Type B pancreatic cell (in vitro differentiated cells): Measurements from ENCODE around the gene SPNS1. TPM values are rescaled to one million over a fixed set of nuclear protein-coding genes. Genes with fewer than 3 reads are reported as not detected.

Experiments used
- DNase-seq: peaks from one replicate; pipeline ENCODE4 v3.0.0; 2021; ENCODE audit warnings: mixed read lengths; ENCODE audit not compliant: unreplicated experiment; ENCODE audit errors: extremely low spot score
- H3K27ac Mint-ChIP-seq: 2 replicates; pipeline ENCODE4 v1.8.0; 2021; ENCODE audit warnings: mild to moderate bottlenecking, mixed read lengths
- H3K27me3 Mint-ChIP-seq: 2 replicates; pipeline ENCODE4 v1.8.0; 2021; ENCODE audit warnings: mixed read lengths
- H3K36me3 Mint-ChIP-seq: 2 replicates; pipeline ENCODE4 v1.8.0; 2021; ENCODE audit warnings: mixed read lengths
- H3K4me1 Mint-ChIP-seq: one replicate; pipeline ENCODE4 v1.8.0; 2021; ENCODE audit warnings: mixed read lengths; ENCODE audit not compliant: unreplicated experiment
- H3K4me3 Mint-ChIP-seq: 2 replicates; pipeline ENCODE4 v1.8.0; 2021; ENCODE audit warnings: mild to moderate bottlenecking, mixed read lengths
- H3K9me3 Mint-ChIP-seq: 2 replicates; pipeline ENCODE4 v1.8.0; 2021; ENCODE audit warnings: mixed read lengths
- total RNA-seq: library from RNA; stranded (reverse); gene quantifications from 2 replicates; pipeline ENCODE4 v1.2.1, GENCODE V29; 2021; ENCODE audit warnings: low replicate concordance
- TF ChIP-seq, protein P1 (sequence below): fragments of 200-600 bp; sonication (generic); conservative IDR thresholded peaks from 2 replicates; pipeline ENCODE4 v1.5.0; 2021; ENCODE audit warnings: antibody characterized with exemption, mild to moderate bottlenecking

Gene SPNS1
- total RNA-seq, 1 donor from 2014 or later: 54.5 TPM

DNA sequence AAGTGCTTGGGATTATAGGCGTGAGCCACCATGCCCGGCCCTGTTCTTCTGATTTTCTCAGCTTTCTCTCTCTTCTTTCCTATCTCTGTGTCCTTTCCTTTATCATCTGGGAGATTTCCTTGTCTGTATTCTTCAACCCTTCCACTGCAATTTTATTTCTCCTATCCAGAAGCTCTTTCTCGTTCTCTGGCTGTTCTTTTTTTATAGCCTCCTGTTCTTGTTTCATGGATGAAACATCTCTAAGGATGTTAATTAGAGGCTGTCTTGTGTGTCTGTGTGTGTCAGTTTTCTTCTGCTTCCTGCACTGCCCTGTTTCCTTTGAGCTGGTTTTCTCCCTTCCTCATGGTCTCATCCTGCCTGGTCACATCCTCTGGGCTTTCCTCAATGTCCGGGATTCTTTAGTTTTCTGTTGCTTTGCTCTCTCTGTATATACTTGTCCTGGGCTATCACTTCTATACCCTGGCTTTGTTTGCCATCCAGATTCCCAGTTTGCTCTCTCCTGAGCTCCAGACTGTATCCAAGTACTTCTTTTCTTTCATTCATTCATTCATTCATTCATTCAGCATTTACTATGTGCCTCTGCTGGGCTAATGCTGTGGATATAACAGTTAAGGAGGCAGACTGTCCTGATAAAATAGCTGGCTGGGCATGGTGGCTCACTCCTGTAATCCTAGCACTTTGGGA is 12.7 kb downstream of the SPNS1 start:
- Mint-ChIP-seq H3K4me3 (no peak overlapping the region), H3K27me3 (no peaks in the 10 kb centered on the region), H3K27ac (no peak overlapping the region), H3K36me3 (peaks cover 18% of the 10 kb centered on the region), H3K4me1 (no peaks in the 10 kb centered on the region), H3K9me3 (peaks cover 4% of the 10 kb centered on the region)
- DNase-seq: no peak
- TF ChIP-seq, protein P1, sequence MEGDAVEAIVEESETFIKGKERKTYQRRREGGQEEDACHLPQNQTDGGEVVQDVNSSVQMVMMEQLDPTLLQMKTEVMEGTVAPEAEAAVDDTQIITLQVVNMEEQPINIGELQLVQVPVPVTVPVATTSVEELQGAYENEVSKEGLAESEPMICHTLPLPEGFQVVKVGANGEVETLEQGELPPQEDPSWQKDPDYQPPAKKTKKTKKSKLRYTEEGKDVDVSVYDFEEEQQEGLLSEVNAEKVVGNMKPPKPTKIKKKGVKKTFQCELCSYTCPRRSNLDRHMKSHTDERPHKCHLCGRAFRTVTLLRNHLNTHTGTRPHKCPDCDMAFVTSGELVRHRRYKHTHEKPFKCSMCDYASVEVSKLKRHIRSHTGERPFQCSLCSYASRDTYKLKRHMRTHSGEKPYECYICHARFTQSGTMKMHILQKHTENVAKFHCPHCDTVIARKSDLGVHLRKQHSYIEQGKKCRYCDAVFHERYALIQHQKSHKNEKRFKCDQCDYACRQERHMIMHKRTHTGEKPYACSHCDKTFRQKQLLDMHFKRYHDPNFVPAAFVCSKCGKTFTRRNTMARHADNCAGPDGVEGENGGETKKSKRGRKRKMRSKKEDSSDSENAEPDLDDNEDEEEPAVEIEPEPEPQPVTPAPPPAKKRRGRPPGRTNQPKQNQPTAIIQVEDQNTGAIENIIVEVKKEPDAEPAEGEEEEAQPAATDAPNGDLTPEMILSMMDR: no peak

DNA sequence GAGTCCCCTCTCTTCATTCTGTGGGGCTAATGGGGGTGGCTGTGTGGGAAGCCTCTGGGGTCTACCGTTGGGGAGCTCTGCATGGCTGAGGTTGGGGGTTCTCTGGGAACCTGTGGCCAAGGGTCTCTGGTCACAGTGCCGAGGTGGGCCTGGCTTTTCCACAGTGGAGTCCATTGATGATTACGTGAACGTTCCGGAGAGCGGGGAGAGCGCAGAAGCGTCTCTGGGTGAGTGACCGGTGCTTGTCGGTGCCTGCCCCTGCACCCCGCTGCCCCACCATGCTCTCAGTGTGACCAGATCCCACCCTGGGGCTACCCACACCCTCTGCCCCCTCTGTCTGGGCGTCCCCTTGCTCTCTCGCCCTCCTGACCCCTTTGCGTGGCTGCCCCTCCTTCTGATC is 14.8 kb downstream of the SPNS1 start:
- H3K27ac Mint-ChIP-seq: no peak overlapping the region
- H3K27me3 Mint-ChIP-seq: no peaks in the 10 kb centered on the region
- no peak overlapping the region for H3K4me3 Mint-ChIP-seq
- TF ChIP-seq, protein P1: no peak
- peaks cover 4% of the 10 kb centered on the region for H3K9me3 Mint-ChIP-seq
- H3K36me3 Mint-ChIP-seq: peaks cover 8% of the 10 kb centered on the region
- H3K4me1 Mint-ChIP-seq: no peaks in the 10 kb centered on the region
- no peak for DNase-seq

DNA sequence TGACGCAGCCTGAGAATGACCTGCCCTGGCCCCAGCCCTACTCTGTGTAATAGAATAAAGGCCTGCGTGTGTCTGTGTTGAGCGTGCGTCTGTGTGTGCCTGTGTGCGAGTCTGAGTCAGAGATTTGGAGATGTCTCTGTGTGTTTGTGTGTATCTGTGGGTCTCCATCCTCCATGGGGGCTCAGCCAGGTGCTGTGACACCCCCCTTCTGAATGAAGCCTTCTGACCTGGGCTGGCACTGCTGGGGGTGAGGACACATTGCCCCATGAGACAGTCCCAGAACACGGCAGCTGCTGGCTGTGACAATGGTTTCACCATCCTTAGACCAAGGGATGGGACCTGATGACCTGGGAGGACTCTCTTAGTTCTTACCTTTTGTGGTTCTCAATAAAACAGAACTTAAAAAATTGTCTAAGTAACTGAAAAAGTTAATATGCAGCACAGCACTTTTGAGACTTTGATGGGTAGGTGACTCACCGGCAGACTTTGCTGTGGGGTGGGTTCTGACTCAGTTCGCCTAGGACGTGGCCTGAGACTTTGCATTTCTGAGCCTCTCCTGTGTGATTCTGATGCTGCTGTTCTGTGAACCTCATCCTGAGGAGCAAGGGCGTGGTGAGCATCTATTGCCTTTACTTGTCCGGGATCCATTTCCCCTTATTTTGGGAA is 15.9 kb downstream of the SPNS1 start:
- Mint-ChIP-seq H3K27ac (no peak overlapping the region), H3K9me3 (peaks cover 4% of the 10 kb centered on the region), H3K36me3 (peaks cover 8% of the 10 kb centered on the region), H3K4me3 (no peak overlapping the region), H3K27me3 (no peaks in the 10 kb centered on the region), H3K4me1 (no peaks in the 10 kb centered on the region)
- no peak for DNase-seq
- TF ChIP-seq, protein P1: no peak

DNA sequence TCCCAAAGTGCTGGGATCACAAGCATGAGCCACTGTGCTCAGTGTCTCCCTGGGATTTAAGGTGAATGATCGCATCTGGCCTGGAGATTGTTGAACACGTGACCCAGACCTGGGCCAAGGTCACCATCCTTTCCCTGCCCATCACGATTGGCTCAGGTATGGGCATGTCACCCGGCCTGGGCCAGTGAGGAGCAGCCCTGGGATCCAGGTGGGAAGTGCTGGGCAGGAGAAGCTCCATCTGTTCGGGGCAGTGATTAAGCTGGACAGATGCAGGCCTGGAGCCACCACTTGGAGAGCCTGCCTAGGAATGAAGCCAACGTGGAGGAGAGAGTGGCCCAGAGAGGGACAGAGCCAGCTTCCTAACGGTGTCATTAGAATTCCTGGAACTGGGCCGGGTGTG is 17.1 kb downstream of the SPNS1 start:
- TF ChIP-seq, protein P1: no peak
- DNase-seq: no peak
- no peak overlapping the region for H3K4me3 Mint-ChIP-seq
- no peak overlapping the region for H3K27ac Mint-ChIP-seq
- H3K36me3 Mint-ChIP-seq: peaks cover 8% of the 10 kb centered on the region
- H3K27me3 Mint-ChIP-seq: no peaks in the 10 kb centered on the region
- H3K9me3 Mint-ChIP-seq: peaks cover 4% of the 10 kb centered on the region
- no peaks in the 10 kb centered on the region for H3K4me1 Mint-ChIP-seq

DNA sequence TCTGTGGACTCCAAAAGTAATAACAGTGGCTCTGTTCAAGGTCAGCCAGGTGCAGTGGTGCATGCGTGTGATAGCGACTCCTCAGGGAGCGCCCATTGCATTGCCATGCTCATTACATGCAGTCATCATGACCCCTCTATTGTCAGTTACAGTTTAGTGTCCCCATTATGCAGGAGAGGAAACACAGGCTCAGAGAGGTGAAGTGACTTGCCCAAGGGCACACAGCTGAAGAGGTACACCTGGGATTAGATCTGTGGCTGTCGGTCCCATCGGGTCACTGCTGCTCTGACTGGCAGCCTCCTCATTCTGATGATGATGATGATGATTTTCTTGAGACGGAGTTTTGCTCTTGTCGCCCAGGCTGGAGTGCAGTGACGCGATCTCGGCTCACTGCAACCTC is 17.9 kb downstream of the SPNS1 start:
- TF ChIP-seq, protein P1: no peak
- DNase-seq: no peak
- H3K27ac Mint-ChIP-seq: no peak overlapping the region
- no peak overlapping the region for H3K4me3 Mint-ChIP-seq
- H3K4me1 Mint-ChIP-seq: no peaks in the 10 kb centered on the region
- H3K36me3 Mint-ChIP-seq: peaks cover 2% of the 10 kb centered on the region
- no peaks in the 10 kb centered on the region for H3K9me3 Mint-ChIP-seq
- peaks cover 3% of the 10 kb centered on the region for H3K27me3 Mint-ChIP-seq
